MM.1S (cell line): Measurements from ENCODE around the gene CALML3.

Experiments
- CTCF ChIP-seq: fragments of 300-600 bp; sonication (generic); IDR thresholded peaks from 2 replicates; pipeline ENCODE4 v1.5.1; 2016; ENCODE audit warnings: antibody characterized with exemption, low read length, mixed read lengths
- EZH2 ChIP-seq: fragments of 300-600 bp; sonication (generic); optimal IDR thresholded peaks from 2 replicates; pipeline ENCODE3; 2017; ENCODE audit warnings: low read depth, mild to moderate bottlenecking, antibody characterized with exemption, low read length, mixed read lengths

GRCh38 chr10:5568984-5569383 lies 44.2 kb downstream of the CALML3 start:
- TF ChIP-seq CTCF (no peak), EZH2 (no peak)
